HG03565 (cell line): ENCODE data around the gene EFCAB6.

Source experiments
- ATAC-seq: cut with Tn5 transposase; IDR thresholded peaks from one replicate; pipeline ENCODE4 v1.9.1; 2021; ENCODE audit warnings: mild to moderate bottlenecking, moderate library complexity; ENCODE audit not compliant: unreplicated experiment

EFCAB6 gene

GRCh38 chr22:43812149-43812842, at the start of gene EFCAB6:
Gene EFCAB6, minus strand, starts transcription at chr22:43812305. Its CDS starts 29,987 bp downstream, at chr22:43782318.
- ATAC-seq: peak; percentile 71

GRCh38 chr22:43861529-43861928, 49.4 kb upstream of the EFCAB6 start:
- ATAC-seq: no peak

DNA sequence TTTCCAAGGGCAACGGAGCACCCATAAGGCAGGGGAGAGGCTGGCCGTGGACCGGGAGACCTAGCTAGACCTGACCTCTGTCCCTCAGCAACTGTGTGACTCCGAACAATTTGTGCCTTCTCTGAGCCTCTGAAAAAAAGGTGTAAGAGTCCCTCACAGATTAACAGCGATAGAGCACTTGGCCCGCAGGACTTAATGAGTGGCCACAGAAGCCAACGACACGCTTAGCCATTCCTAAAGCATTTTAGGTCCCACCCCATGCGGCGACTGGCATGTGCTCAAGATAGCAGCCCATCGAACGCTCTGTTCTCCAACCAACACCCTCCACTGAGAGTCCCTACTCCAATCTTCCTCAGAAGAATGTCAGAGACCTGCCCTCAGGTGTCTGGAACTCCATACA, 48.7 kb upstream of the EFCAB6 start:
- ATAC-seq: no peak

GRCh38 chr22:43860126-43860525, 48.0 kb upstream of the EFCAB6 start:
- ATAC-seq: no peak

- no peak for ATAC-seq
Measured at GRCh38 chr22:43859621-43860020, 47.5 kb upstream of the EFCAB6 start.

DNA sequence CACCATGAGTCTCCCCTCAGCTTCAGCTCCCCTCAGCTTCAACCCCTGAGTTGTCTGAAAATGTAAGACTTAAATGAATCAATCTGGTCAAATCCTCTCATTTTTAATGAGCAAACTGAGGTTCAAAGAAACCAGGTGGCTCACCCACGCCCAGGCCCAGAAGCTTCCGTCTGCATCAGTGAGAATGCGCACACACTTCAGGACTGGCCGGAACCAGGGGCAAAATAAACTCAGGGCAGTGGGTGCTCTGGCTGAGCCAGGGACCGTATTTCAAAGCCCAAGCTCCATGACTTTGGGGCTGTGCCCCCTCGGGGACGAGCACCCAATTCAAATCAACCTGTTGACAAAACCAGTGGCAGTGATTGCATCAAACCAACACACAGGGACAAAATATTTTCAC, 47.1 kb upstream of the EFCAB6 start:
- no peak for ATAC-seq

- no peak for ATAC-seq
Measured at GRCh38 chr22:43858156-43858895, 46.2 kb upstream of the EFCAB6 start.

- ATAC-seq: no peak
Measured at GRCh38 chr22:43857367-43857766, 45.3 kb upstream of the EFCAB6 start.

GRCh38 chr22:43855431-43855830, 43.3 kb upstream of the EFCAB6 start:
- no peak for ATAC-seq

DNA sequence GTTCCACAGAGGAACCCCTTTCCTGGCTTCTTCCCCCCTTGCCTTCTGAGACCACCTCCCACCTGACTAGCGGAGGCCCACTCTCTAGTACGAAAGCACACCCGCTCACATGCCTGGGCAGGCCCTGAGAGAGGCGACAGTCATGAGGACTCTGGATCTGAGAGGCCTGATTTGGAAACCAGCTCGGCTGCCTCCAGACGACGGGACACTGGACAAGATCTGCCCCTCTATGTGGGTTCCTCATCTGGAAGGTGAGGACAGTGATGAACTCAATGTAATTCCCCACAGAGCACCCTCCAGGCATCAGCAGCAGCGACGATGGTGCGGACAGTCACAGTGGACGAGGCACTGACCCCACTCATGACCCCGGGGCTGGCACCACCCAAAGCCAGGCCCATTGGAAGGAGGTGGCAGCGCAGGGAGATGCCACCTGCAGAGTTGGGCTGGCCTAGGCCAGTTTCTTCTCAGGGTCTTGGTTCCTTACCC, 42.7 kb upstream of the EFCAB6 start:
- ATAC-seq: no peak

GRCh38 chr22:43854121-43854785, 42.1 kb upstream of the EFCAB6 start:
- no peak for ATAC-seq

- no peak for ATAC-seq
Measured at GRCh38 chr22:43853328-43853931, 41.3 kb upstream of the EFCAB6 start.

GRCh38 chr22:43852573-43853327, 40.6 kb upstream of the EFCAB6 start:
- no peak for ATAC-seq

GRCh38 chr22:43851979-43852307, 39.8 kb upstream of the EFCAB6 start:
- no peak for ATAC-seq

GRCh38 chr22:43851058-43851978, 39.2 kb upstream of the EFCAB6 start:
- no peak for ATAC-seq

- ATAC-seq: no peak
Measured at GRCh38 chr22:43850529-43850928, 38.4 kb upstream of the EFCAB6 start.

DNA sequence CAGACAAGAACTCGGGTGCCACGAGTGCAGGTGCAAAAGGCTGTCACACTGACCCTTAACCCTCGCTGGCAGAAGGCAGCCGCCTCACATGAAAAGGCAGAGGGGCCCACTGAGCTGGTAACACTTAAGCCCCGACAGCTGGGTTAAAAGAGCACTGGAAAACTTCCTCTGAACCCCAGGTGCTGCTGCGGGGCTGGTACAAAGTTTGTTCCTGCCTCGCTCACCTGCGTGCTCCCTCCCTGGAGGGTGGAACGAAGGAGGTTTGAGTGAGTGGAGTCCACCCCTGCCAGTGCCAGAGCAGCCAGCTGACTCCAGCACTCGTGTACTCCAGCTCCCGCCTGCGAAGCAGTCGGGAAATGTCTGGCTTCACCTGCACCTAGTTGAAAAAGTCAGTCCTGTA, 37.6 kb upstream of the EFCAB6 start:
- ATAC-seq: no peak

- no peak for ATAC-seq
Measured at GRCh38 chr22:43848366-43849171, 36.5 kb upstream of the EFCAB6 start.
